WI38 (cell line): ENCODE measurements around the gene HIPK4.
"Not testable (repeated sequence)": the region's sequence is repeated elsewhere in the genome, so short reads cannot be mapped to it uniquely, and the experiment has no call there.

Experiments used
- H3K4me3 ChIP-seq: 2 replicates; pipeline ENCODE4 v1.5.1; 2011; ENCODE audit warnings: low read depth, mild to moderate bottlenecking, control low read depth, low read length
- TF ChIP-seq, protein P1 (sequence below): IDR thresholded peaks from 2 replicates; pipeline ENCODE4 v1.5.1; 2012; ENCODE audit warnings: low read depth, mild to moderate bottlenecking, control low read depth, low read length

HIPK4 gene

DNA sequence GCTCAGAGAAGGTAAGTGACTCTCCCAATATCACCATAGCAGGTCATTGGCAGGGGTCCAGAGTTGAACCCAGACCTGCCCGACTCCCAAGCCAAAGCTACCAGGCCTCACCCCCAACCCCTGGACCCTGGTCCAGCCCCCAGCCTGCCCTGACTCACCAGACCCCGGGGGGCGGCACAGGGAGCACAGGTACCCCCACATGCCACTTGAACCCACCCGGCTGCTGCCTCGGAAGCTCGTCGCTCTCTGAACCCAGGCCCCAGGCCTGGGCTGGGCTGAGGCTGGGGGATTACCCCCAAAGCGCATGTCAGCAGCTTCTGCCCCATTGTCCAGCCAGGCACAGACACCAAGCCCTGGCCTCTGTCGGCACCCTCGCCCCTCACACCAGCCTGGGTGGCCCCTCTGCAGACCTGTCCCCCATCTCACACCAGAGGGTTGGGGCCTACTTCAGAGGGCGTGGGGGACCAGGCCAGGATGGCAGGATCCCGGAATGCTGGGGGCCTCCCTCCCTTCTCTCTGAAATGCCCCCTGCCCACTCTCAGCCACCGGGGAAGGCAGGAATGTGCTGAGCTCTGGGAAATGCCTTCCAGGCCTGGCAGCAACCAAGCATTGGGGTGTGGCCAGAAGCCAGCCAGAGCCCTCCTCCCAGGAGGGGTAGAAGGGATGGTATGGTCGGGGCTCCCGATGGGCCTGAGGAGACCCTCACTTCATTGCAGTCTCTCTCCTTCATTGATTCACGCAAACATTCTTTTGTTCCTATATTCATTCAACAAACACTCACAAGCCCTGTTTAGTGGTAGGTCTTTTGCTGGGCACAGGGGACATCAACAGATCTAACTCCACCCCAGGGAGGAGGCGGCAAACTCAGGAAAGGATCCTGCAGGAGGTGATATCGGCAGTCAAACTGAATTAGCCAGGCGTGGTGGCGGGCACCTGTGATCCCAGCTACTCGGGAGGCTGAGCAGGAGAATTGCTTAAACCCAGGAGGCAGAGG lies 24.9 kb upstream of the HIPK4 start:
- no peak overlapping the region for H3K4me3 ChIP-seq
- TF ChIP-seq, protein P1, sequence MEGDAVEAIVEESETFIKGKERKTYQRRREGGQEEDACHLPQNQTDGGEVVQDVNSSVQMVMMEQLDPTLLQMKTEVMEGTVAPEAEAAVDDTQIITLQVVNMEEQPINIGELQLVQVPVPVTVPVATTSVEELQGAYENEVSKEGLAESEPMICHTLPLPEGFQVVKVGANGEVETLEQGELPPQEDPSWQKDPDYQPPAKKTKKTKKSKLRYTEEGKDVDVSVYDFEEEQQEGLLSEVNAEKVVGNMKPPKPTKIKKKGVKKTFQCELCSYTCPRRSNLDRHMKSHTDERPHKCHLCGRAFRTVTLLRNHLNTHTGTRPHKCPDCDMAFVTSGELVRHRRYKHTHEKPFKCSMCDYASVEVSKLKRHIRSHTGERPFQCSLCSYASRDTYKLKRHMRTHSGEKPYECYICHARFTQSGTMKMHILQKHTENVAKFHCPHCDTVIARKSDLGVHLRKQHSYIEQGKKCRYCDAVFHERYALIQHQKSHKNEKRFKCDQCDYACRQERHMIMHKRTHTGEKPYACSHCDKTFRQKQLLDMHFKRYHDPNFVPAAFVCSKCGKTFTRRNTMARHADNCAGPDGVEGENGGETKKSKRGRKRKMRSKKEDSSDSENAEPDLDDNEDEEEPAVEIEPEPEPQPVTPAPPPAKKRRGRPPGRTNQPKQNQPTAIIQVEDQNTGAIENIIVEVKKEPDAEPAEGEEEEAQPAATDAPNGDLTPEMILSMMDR = no peak

DNA sequence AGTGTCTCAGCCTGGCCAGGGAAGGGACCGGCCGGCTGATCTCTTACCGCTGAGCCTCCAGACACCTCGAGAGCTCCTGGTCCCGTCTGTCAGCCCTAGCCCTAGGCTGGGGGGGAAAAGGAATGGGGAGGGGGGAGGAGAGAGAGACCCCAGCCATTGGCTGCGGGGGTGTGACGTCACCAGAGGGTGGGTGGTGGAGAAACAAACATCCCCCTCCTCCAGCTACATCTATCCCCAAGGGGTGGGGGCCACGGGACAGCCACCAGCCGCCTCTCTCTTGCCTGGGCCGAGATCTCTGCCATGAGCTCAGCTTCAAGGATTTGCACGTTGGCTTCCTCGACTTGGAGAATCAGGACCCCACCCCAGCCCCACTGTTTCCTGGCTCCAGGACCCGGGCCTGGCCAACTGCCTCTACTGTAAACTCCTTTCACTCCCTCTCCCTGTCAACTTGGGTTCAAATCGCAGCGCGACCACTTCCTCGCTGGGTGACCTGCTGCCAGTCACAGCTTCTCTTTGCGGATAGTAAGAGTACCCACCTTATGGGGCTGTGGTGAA lies 23.4 kb upstream of the HIPK4 start, which contains the start of gene PRX:
PRX (minus strand) TSS at position 88 of the 555 bp plus-strand sequence. CDS start 5,446 bp downstream, outside the sequence.
- no peak within 1 kb of the TSS for H3K4me3 ChIP-seq
- TF ChIP-seq, protein P1 = no peak

DNA sequence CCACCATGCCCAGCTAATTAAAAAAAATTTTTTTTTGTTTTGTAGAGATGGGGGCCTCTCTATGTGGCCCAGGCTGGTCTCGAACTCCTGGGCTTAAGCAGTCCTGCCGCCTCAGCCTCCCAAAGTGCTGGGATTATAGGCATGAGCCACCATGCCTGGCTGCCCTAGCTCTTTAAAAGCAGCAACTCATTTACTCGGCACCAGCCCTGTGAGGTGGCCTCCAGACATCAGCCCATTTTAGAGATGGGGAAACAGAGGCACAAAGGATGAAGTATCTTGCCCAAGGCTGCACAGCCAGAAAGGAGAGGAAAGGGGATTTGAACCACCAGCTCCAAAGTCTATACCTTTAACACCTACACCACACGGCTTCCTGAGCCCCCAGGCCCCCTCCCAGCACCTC lies 22.9 kb upstream of the HIPK4 start:
- H3K4me3 ChIP-seq = no peak overlapping the region
- TF ChIP-seq, protein P1 = no peak

DNA sequence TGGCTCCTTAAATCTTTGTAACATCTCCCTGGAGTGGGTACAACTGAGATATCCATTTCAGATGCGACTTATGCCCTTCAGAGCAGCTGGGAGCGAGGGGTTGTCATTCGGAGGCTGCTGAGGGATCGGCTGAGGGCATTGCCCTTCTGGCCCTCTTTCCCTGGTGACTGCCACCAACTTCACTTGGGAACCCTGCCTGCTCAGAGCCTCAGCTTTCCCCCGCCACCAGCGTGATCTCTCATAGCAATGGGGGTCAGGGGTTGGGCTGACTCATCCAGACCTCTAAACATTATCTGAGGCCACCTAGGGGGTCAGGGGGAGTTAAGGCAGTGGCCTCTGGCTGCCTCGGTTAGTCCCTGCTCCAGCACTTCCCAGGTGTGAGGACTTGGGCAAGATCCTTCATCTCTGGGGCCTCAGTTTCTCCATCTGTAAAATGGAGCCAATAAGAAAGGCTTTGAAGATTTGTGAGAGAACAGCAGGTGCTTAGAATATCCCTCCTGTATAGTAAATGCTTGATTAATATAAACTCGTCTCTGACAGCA lies 22.0 kb upstream of the HIPK4 start:
- TF ChIP-seq, protein P1 = no peak
- H3K4me3 ChIP-seq = no peak overlapping the region

DNA sequence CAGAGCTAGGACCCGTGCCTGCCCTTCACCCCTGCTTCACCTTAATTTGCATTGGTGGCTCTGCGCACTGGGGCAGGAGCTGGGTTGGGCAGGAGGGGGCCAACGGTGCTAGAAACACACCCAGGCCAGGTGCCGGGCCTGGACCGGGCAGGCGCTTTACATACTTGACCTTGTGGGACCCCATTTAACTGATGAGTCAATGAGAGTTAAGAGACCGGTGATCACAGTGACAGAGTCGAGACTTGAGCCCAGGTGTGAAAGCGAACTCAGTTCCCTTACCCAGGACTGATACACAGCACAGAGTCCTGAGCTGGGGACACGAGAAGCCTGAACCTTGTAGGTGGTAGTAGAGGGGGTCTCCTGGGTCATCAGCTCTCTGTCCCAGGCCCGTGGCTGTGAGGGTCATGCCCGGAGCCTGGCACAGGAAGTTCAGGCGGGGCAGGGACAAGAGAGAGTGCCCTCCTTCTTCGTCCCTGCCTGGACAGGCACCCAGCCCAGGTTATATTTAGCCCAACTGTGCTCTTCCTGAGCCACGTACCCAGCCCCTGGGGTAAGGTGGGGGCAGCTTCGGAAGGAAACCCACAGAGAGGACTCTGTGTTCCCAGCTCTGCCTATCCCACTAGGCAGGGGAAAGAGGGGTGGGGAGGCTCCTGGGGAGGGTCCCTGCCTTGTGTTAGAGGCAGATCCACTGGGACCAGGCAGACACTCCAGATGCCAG lies 21.3 kb upstream of the HIPK4 start:
- H3K4me3 ChIP-seq = no peak overlapping the region
- TF ChIP-seq, protein P1 = no peak

DNA sequence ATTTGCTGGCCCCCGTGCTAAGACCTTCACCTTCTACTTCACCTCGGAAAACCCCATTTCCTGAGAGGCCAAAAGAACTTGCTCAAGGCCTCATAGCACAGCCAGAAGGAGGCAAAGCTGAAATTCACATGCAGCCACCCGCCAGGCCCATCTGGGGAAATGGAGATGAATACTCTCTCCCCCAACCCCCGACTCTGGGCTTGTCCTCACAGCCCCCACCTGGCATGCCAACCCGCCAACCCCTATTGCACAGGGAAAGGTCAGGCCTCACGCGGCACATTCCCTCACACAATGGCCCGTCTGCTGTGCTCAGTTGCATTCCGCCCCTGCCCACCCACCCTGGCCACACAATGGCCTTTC lies 20.0 kb upstream of the HIPK4 start:
- TF ChIP-seq, protein P1 = no peak
- H3K4me3 ChIP-seq = no peak overlapping the region

DNA sequence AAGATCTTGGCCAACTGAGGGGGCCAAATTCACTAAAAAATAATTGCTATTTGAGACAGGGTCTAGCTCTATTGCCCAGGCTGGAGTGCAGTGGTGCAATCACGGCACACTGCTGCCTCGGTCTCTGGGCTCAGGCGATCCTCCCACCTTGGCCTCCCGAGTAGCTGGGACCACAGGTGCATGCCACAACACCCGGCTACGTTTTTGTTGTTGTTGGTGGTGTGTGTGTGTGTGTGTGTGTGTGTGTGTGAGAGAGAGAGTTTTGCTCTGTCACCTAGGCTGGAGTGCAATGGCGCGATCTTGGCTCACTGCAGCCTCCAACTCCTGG lies 18.6 kb upstream of the HIPK4 start:
- not testable (repeated sequence) for H3K4me3 ChIP-seq
